K562 (cell line): Measurements from ENCODE around the gene FEM1B. TPM values are rescaled to one million over a fixed set of nuclear protein-coding genes. Genes with fewer than 3 reads are reported as not detected.

Experiments used
- EGR1 ChIP-seq: fragments of 450-650 bp; conservative IDR thresholded peaks from 2 replicates; pipeline ENCODE4 v1.6.1; 2017; ENCODE audit warnings: mild to moderate bottlenecking
- ELF1 ChIP-seq: fragments of 200-800 bp; sonication (Bioruptor generic); IDR thresholded peaks from 2 replicates; pipeline ENCODE4 v1.6.1; 2016; ENCODE audit warnings: missing genetic modification characterization, missing compliant biosample characterization
- ETV5 ChIP-seq: sonication (generic); formaldehyde crosslinking; IDR thresholded peaks from 2 replicates; pipeline ENCODE4 v1.4.0; 2020; ENCODE audit warnings: low read depth, mild to moderate bottlenecking, missing genetic modification reagents
- HCFC1 ChIP-seq: IDR thresholded peaks from 2 replicates; pipeline ENCODE4 v1.6.1; 2012; ENCODE audit warnings: low read depth, low read length, improper control_type of control experiment
- IFI16 ChIP-seq: fragments of 250-450 bp; sonication (Bioruptor Pico); IDR thresholded peaks from 2 replicates; pipeline ENCODE4 v2.1.2; 2022; ENCODE audit warnings: mild to moderate bottlenecking, inconsistent platforms
- MTA3 ChIP-seq: fragments of 450-650 bp; formaldehyde crosslinking; IDR thresholded peaks from 2 replicates; pipeline ENCODE4 v1.6.1; 2017; ENCODE audit warnings: mild to moderate bottlenecking, borderline replicate concordance
- NR4A1 ChIP-seq, 2 experiments: fragments of 250-450 bp in 1 of 2; fragments of 450-650 bp in 1 of 2; sonication (Bioruptor Pico) in 1 of 2; IDR thresholded peaks; 2 replicates each; pipeline versions ENCODE4 v1.4.0 to v1.6.1; 2016 to 2020; ENCODE audit warnings: mild to moderate bottlenecking in 2 of 2, missing compliant biosample characterization in 1 of 2, missing genetic modification characterization in 1 of 2, moderate library complexity in 1 of 2
- STAT5A ChIP-seq: IDR thresholded peaks from 2 replicates; pipeline ENCODE4 v1.6.1; 2012; ENCODE audit warnings: low read length, inconsistent platforms, borderline replicate concordance
- TAF7 ChIP-seq: fragments of 450-650 bp; IDR thresholded peaks from 2 replicates; pipeline ENCODE4 v1.6.1; 2016; ENCODE audit warnings: missing genetic modification characterization, missing compliant biosample characterization
- TSC22D4 ChIP-seq: fragments of 450-650 bp; IDR thresholded peaks from 2 replicates; pipeline ENCODE4 v1.6.1; 2016; ENCODE audit warnings: missing genetic modification characterization, missing biosample characterization, control low read depth
- ZBTB12 ChIP-seq: fragments of 250-450 bp; sonication (Bioruptor Pico); IDR thresholded peaks from 2 replicates; pipeline ENCODE4 v1.4.0; 2020
- ZFP30 ChIP-seq: fragments of 250-450 bp; sonication (Bioruptor Pico); IDR thresholded peaks from 2 replicates; pipeline ENCODE4 v1.8.0; 2022; ENCODE audit warnings: moderate library complexity, mild to moderate bottlenecking, inconsistent platforms, borderline replicate concordance
- ZNF124 ChIP-seq: sonication (generic); formaldehyde crosslinking; IDR thresholded peaks from 2 replicates; pipeline ENCODE4 v1.8.1; 2022; ENCODE audit warnings: missing genetic modification reagents
- ZNF133 ChIP-seq: fragments of 250-450 bp; sonication (Bioruptor Pico); IDR thresholded peaks from 2 replicates; pipeline ENCODE4 v1.4.0; 2020; ENCODE audit warnings: mild to moderate bottlenecking
- ZNF212 ChIP-seq: fragments of 450-650 bp; formaldehyde crosslinking; IDR thresholded peaks from 2 replicates; pipeline ENCODE4 v1.4.0; 2020; ENCODE audit warnings: mild to moderate bottlenecking
- ZSCAN32 ChIP-seq: fragments of 450-650 bp; formaldehyde crosslinking; IDR thresholded peaks from 2 replicates; pipeline ENCODE4 v1.4.0; 2020; ENCODE audit warnings: mild to moderate bottlenecking, moderate library complexity
- polyA plus RNA-seq, 8 experiments: library from polyadenylated mRNA; depleted of rRNA in 4 of 8; stranded (reverse) in 5 of 8; unstranded in 3 of 8; fragments of >200 nt; fragmentation: Nextera tagmentation in 2 of 8; fragmentation: Illumina TruSeq in 1 of 8; extraction: Ambion mirVana in 2 of 8; extraction: Trizol in 1 of 8; gene quantifications; 2 replicates each; pipeline versions ENCODE4 v1.2.1 to v1.2.3, GENCODE V29; 2011 to 2014; ENCODE audit warnings: inconsistent platforms in 1 of 8, missing spikeins in 1 of 8
- total RNA-seq, 7 experiments: library from RNA; depleted of rRNA in 6 of 7; stranded (reverse); fragments of >200 nt in 6 of 7; fragmentation: Illumina TruSeq in 2 of 7; extraction: Trizol in 2 of 7; gene quantifications; 2 replicates each; pipeline versions ENCODE4 v1.2.1 to v1.2.3, GENCODE V29; 2011 to 2021; ENCODE audit warnings: low replicate concordance in 1 of 7
- TF ChIP-seq, protein P1 (sequence below), 3 experiments: fragments of 200-800 bp in 1 of 3; fragments of 250-450 bp in 1 of 3; fragments of 450-650 bp in 1 of 3; sonication (Bioruptor Pico) in 1 of 3; sonication (Bioruptor generic) in 1 of 3; formaldehyde crosslinking in 1 of 3; IDR thresholded peaks; 2 replicates each; pipeline versions ENCODE4 v1.6.1 to v1.8.0; 2016 to 2022; ENCODE audit warnings: mild to moderate bottlenecking in 2 of 3, missing genetic modification characterization in 2 of 3, missing compliant biosample characterization in 1 of 3, moderate library complexity in 1 of 3
- TF ChIP-seq, protein P2 (sequence below): sonication (generic); formaldehyde crosslinking; IDR thresholded peaks from 2 replicates; pipeline ENCODE4 v1.8.1; 2023; ENCODE audit warnings: missing genetic modification reagents, mild to moderate bottlenecking, borderline replicate concordance

The FEM1B gene
- total and polyA plus RNA-seq, 9 of the 15 experiments (the other 6 are each of a cell fraction or from before 2014, with no cell fraction given), result 5.9 to 61.6 (median 20.1) TPM

DNA sequence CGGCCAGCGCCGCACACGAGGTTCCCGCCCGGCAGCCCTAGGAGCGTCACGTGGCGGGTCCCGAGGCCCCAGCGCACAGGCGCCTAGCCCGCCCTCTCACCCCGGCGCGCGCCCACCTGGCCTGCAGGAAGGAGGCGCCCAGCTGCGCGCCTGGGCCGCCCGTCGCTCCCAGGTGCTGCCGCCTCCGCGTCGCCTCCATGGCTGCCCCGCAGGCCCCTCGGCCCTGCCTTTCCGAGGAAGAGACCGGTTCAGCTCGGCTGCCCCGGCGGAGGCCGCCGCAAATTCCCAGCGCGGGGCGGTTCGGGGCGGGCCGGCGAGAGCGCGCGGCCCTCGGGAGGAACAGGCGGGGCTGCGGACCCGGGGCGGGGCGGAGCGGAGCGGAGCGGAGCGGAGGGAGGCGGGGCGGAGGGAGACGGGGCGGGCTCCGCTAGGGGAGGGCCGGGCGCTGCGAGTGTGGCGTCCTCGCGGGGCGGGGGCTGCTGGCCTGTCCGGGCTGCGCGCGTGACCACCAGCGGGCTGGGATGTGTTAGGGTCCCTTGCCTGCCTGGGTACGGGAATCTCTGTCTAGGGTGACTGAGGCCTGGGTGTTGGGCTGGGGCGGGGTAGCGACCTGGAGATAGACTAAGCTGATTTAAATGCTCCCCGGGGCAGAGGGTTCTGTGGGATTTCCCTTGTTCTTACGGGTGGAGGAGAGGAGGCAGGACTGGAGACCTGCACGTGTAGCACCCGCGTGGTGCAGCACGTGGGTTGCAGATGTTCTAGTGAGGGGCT is 48.0 kb upstream of the FEM1B start, which contains the start of gene CLN6 (continued):
- TF ChIP-seq ETV5 (CRISPR knock-in tag), result no peak; the same call in 1 of the 2 replicates
- TF ChIP-seq, protein P1, sequence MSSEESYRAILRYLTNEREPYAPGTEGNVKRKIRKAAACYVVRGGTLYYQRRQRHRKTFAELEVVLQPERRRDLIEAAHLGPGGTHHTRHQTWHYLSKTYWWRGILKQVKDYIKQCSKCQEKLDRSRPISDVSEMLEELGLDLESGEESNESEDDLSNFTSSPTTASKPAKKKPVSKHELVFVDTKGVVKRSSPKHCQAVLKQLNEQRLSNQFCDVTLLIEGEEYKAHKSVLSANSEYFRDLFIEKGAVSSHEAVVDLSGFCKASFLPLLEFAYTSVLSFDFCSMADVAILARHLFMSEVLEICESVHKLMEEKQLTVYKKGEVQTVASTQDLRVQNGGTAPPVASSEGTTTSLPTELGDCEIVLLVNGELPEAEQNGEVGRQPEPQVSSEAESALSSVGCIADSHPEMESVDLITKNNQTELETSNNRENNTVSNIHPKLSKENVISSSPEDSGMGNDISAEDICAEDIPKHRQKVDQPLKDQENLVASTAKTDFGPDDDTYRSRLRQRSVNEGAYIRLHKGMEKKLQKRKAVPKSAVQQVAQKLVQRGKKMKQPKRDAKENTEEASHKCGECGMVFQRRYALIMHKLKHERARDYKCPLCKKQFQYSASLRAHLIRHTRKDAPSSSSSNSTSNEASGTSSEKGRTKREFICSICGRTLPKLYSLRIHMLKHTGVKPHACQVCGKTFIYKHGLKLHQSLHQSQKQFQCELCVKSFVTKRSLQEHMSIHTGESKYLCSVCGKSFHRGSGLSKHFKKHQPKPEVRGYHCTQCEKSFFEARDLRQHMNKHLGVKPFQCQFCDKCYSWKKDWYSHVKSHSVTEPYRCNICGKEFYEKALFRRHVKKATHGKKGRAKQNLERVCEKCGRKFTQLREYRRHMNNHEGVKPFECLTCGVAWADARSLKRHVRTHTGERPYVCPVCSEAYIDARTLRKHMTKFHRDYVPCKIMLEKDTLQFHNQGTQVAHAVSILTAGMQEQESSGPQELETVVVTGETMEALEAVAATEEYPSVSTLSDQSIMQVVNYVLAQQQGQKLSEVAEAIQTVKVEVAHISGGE (CRISPR knock-in tag; IDR thresholded peaks at IDR 0.05), result no peak; a peak in 1 of 6 replicates
- peak; percentile 36; the same call in 1 of the 2 replicates for TF ChIP-seq NR4A1 (CRISPR knock-in tag; IDR thresholded peaks at IDR 0.05)
- TF ChIP-seq NR4A1 (tag; IDR thresholded peaks at IDR 0.05), result 0 out of 2 replicates have a peak, but pooled peaks have one; percentile 40
- no peak for TF ChIP-seq TAF7 (tag)
- no peak for TF ChIP-seq ZNF212 (CRISPR knock-in tag)
- no peak for TF ChIP-seq IFI16
- TF ChIP-seq EGR1, result no peak
- TF ChIP-seq HCFC1, result peak; percentile 14; the same call in 1 of the 2 replicates
- TF ChIP-seq STAT5A, result no peak
- no peak for TF ChIP-seq ZNF124 (CRISPR knock-in tag)
- peak; percentile 75 for TF ChIP-seq MTA3
- TF ChIP-seq TSC22D4 (tag), result no peak
- TF ChIP-seq ZSCAN32 (CRISPR knock-in tag), result no peak
- TF ChIP-seq ELF1 (tag), result no peak
- no peak for TF ChIP-seq ZBTB12
- no peak for TF ChIP-seq ZNF133 (CRISPR knock-in tag)
- no peak for TF ChIP-seq ZFP30 (CRISPR knock-in tag)
- TF ChIP-seq, protein P2, sequence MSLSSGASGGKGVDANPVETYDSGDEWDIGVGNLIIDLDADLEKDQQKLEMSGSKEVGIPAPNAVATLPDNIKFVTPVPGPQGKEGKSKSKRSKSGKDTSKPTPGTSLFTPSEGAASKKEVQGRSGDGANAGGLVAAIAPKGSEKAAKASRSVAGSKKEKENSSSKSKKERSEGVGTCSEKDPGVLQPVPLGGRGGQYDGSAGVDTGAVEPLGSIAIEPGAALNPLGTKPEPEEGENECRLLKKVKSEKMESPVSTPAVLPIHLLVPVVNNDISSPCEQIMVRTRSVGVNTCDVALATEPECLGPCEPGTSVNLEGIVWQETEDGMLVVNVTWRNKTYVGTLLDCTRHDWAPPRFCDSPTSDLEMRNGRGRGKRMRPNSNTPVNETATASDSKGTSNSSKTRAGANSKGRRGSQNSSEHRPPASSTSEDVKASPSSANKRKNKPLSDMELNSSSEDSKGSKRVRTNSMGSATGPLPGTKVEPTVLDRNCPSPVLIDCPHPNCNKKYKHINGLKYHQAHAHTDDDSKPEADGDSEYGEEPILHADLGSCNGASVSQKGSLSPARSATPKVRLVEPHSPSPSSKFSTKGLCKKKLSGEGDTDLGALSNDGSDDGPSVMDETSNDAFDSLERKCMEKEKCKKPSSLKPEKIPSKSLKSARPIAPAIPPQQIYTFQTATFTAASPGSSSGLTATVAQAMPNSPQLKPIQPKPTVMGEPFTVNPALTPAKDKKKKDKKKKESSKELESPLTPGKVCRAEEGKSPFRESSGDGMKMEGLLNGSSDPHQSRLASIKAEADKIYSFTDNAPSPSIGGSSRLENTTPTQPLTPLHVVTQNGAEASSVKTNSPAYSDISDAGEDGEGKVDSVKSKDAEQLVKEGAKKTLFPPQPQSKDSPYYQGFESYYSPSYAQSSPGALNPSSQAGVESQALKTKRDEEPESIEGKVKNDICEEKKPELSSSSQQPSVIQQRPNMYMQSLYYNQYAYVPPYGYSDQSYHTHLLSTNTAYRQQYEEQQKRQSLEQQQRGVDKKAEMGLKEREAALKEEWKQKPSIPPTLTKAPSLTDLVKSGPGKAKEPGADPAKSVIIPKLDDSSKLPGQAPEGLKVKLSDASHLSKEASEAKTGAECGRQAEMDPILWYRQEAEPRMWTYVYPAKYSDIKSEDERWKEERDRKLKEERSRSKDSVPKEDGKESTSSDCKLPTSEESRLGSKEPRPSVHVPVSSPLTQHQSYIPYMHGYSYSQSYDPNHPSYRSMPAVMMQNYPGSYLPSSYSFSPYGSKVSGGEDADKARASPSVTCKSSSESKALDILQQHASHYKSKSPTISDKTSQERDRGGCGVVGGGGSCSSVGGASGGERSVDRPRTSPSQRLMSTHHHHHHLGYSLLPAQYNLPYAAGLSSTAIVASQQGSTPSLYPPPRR, result no peak
